ENCODE results near the gene GRWD1.

The GRWD1 gene

GRCh38 chr19:48490981-48491792 is 45.4 kb downstream of the GRWD1 start:
- no peak overlapping the region for H3K4me3 ChIP-seq (ENCODE audit: low read length)
- TF ChIP-seq CTCF (conservative IDR thresholded peaks at IDR 0.05; ENCODE audit: low read length): no peak
- no peak for DNase-seq (ENCODE audit: low read depth)

- no peak for DNase-seq (ENCODE audit: low read depth)
- no peak for TF ChIP-seq CTCF (conservative IDR thresholded peaks at IDR 0.05; ENCODE audit: low read length)
- no peak overlapping the region for H3K4me3 ChIP-seq (ENCODE audit: low read length)
These were observed 46.0 kb downstream of the GRWD1 start for GRCh38 chr19:48491793-48492123.

GRCh38 chr19:48492925-48493717 is 47.3 kb downstream of the GRWD1 start:
- TF ChIP-seq CTCF (conservative IDR thresholded peaks at IDR 0.05; ENCODE audit: low read length): no peak
- DNase-seq (ENCODE audit: low read depth): peak; percentile 97
- H3K4me3 ChIP-seq (ENCODE audit: low read length): peak overlapping the region; percentile 74

GRCh38 chr19:48493718-48494401 is 48.1 kb downstream of the GRWD1 start:
- peak overlapping the region; percentile 74 for H3K4me3 ChIP-seq (ENCODE audit: low read length)
- DNase-seq (ENCODE audit: low read depth): no peak
- TF ChIP-seq CTCF (conservative IDR thresholded peaks at IDR 0.05; ENCODE audit: low read length): no peak

- no peak for TF ChIP-seq CTCF (conservative IDR thresholded peaks at IDR 0.05; ENCODE audit: low read length)
These were observed 49.6 kb downstream of the GRWD1 start for GRCh38 chr19:48495396-48495795.

GRCh38 chr19:48496959-48497727 is 51.4 kb downstream of the GRWD1 start:
- H3K4me3 ChIP-seq (ENCODE audit: low read length): no peak overlapping the region
- TF ChIP-seq CTCF (conservative IDR thresholded peaks at IDR 0.05; ENCODE audit: low read length): no peak
- no peak for DNase-seq (ENCODE audit: low read depth)

More at GRCh38 chr19:48495396-48495795, 49.6 kb downstream of the GRWD1 start:
- peak; percentile 17 for DNase-seq (ENCODE audit: low read depth)
- H3K4me3 ChIP-seq (ENCODE audit: low read length): no peak overlapping the region
